PC-3 (cell line): ENCODE results near the gene RNASEH2B. TPM values are rescaled to one million over a fixed set of nuclear protein-coding genes. Genes with fewer than 3 reads are reported as not detected.

ENCODE experiments used
- ATAC-seq: fragments of 200-7000 bp; cut with Tn5 transposase; 2 replicates; pipeline ENCODE4 v1.9.1; 2020; ENCODE audit warnings: mild to moderate bottlenecking, moderate library complexity
- BruUV-seq: library from RNA; stranded (reverse); fragments of 400-500 nt; replicated peaks from 2 replicates; lab custom pipeline; 2021; lab: Mats Ljungman, UMichigan
- CTCF ChIA-PET: fragments of 300-600 bp; sonication (Branson Sonifier 250); formaldehyde crosslinking; loops from one replicate; lab custom pipeline; 2022; ENCODE audit warnings: antibody characterized with exemption; lab: Charles Lee
- POLR2A ChIA-PET: fragments of 300-600 bp; sonication (Branson Sonifier 250); formaldehyde crosslinking; loops from one replicate; lab custom pipeline; 2022; ENCODE audit warnings: antibody characterized with exemption; ENCODE audit not compliant: unreplicated experiment; lab: Charles Lee
- DNase-seq: peaks from one replicate; pipeline ENCODE4 v3.0.0-alpha.2; 2015
- H2AFZ ChIP-seq: fragments of 300-600 bp; sonication (generic); 2 replicates; pipeline ENCODE4 v1.6.0; 2016; ENCODE audit warnings: antibody characterized with exemption, low read length
- H3F3A ChIP-seq: fragments of 300-600 bp; sonication (generic); one replicate; pipeline ENCODE4 v1.6.0; 2017; ENCODE audit warnings: antibody characterized with exemption, low read length, control low read depth, mild to moderate bottlenecking; ENCODE audit not compliant: unreplicated experiment
- H3K27ac ChIP-seq: fragments of 300-600 bp; sonication (generic); 2 replicates; pipeline ENCODE4 v1.5.1; 2016; ENCODE audit warnings: mild to moderate bottlenecking, low read length
- H3K27me3 ChIP-seq: fragments of 300-600 bp; sonication (generic); 2 replicates; pipeline ENCODE4 v1.6.1; 2016; ENCODE audit warnings: low read length, mixed read lengths
- H3K36me3 ChIP-seq: fragments of 300-600 bp; sonication (generic); 2 replicates; pipeline ENCODE4 v1.6.1; 2016; ENCODE audit warnings: low read depth, mixed run types, low read length, mixed read lengths
- H3K4me1 ChIP-seq: fragments of 300-600 bp; sonication (generic); 2 replicates; pipeline ENCODE4 v1.5.1; 2016; ENCODE audit warnings: low read length; ENCODE audit not compliant: insufficient read depth
- H3K4me2 ChIP-seq: fragments of 300-600 bp; sonication (generic); 2 replicates; pipeline ENCODE4 v1.6.0; 2016; ENCODE audit warnings: low read length
- H3K4me3 ChIP-seq: fragments of 300-600 bp; sonication (generic); 2 replicates; pipeline ENCODE4 v1.5.1; 2016; ENCODE audit warnings: mild to moderate bottlenecking, low read length, mixed read lengths
- H3K79me2 ChIP-seq: fragments of 300-600 bp; sonication (generic); 2 replicates; pipeline ENCODE4 v1.6.1; 2017; ENCODE audit warnings: low read length, mixed read lengths
- H3K9ac ChIP-seq: fragments of 300-600 bp; sonication (generic); 2 replicates; pipeline ENCODE4 v1.6.0; 2016; ENCODE audit warnings: mild to moderate bottlenecking, low read length
- H3K9me2 ChIP-seq: fragments of 300-600 bp; sonication (generic); replicated peaks from 2 replicates; pipeline ENCODE4 v1.6.1; 2016; ENCODE audit warnings: mixed run types, low read length, mixed read lengths
- H3K9me3 ChIP-seq: fragments of 300-600 bp; sonication (generic); 2 replicates; pipeline ENCODE4 v1.6.1; 2016; ENCODE audit warnings: low read length, mixed read lengths
- H4K20me1 ChIP-seq: fragments of 300-600 bp; sonication (generic); 2 replicates; pipeline ENCODE4 v1.6.1; 2016; ENCODE audit warnings: low read length, mixed read lengths
- EZH2 ChIP-seq: fragments of 300-600 bp; sonication (generic); IDR thresholded peaks from one replicate; pipeline ENCODE4 v1.6.1; 2017; ENCODE audit warnings: antibody characterized with exemption, mild to moderate bottlenecking, low read length; ENCODE audit not compliant: unreplicated experiment
- EZH2phosphoT487 ChIP-seq: fragments of 300-600 bp; sonication (generic); IDR thresholded peaks from 2 replicates; pipeline ENCODE4 v1.6.1; 2018; ENCODE audit warnings: mild to moderate bottlenecking, antibody characterized with exemption, low read length, borderline replicate concordance
- intact Hi-C: fragments of 100-400 bp; cut with micrococcal nuclease; formaldehyde crosslinking; loops from 2 replicates; pipeline ENCODE4 v1.9.0; 2023
- total RNA-seq: library from RNA; depleted of rRNA; stranded (reverse); fragments of >200 nt; gene quantifications from 2 replicates; pipeline ENCODE4 v1.2.3, GENCODE V29; 2014
- TF ChIP-seq, protein P1 (sequence below): fragments of 300-600 bp; sonication (generic); conservative IDR thresholded peaks from 2 replicates; pipeline ENCODE4 v1.5.1; 2017; ENCODE audit warnings: antibody characterized with exemption, low read depth, mild to moderate bottlenecking, low read length

The RNASEH2B gene
- total RNA-seq, 1 experiment from 2014 or later, result 36.0 TPM

DNA sequence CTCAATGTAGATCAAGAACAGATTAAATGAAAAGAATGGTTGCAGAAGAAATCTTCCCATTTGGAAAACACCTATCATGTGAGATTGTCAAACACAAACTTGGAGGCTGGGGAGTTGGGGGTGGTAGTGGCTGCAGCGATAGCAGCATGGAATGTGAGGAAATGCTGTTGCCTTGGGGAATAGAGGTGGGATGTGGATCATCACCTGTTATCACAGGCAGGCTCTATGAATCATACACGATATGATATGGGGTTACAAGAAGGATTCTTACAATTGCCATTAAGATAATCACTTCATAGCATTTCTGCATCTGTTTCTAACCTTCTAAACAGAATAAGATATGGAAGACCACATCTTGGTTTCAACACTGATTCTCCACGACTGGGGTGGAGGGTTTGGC, 88.7 kb downstream of the RNASEH2B start:
- H3K4me1 ChIP-seq, result no peaks in the 10 kb centered on the region
- no peak overlapping the region for H3K9ac ChIP-seq
- H3K9me3 ChIP-seq, result no peaks in the 10 kb centered on the region
- no peak overlapping the region for H3K27ac ChIP-seq
- intact Hi-C loops, result no loop called here
- BruUV-seq, result no TSS peak
- no peaks in the 10 kb centered on the region for H4K20me1 ChIP-seq
- H3K79me2 ChIP-seq, result no peaks in the 10 kb centered on the region
- POLR2A ChIA-PET, result no interaction called here
- DNase-seq (no peak), ATAC-seq (no peak)
- H3K36me3 ChIP-seq, result no peaks in the 10 kb centered on the region
- H3K27me3 ChIP-seq, result no peaks in the 10 kb centered on the region
- H2AFZ ChIP-seq, result no peak overlapping the region
- no peak overlapping the region for H3K4me3 ChIP-seq
- CTCF ChIA-PET, result no interaction called here
- no peak overlapping the region for H3K4me2 ChIP-seq
- H3K9me2 ChIP-seq, result no peaks in the 10 kb centered on the region
- TF ChIP-seq, protein P1, sequence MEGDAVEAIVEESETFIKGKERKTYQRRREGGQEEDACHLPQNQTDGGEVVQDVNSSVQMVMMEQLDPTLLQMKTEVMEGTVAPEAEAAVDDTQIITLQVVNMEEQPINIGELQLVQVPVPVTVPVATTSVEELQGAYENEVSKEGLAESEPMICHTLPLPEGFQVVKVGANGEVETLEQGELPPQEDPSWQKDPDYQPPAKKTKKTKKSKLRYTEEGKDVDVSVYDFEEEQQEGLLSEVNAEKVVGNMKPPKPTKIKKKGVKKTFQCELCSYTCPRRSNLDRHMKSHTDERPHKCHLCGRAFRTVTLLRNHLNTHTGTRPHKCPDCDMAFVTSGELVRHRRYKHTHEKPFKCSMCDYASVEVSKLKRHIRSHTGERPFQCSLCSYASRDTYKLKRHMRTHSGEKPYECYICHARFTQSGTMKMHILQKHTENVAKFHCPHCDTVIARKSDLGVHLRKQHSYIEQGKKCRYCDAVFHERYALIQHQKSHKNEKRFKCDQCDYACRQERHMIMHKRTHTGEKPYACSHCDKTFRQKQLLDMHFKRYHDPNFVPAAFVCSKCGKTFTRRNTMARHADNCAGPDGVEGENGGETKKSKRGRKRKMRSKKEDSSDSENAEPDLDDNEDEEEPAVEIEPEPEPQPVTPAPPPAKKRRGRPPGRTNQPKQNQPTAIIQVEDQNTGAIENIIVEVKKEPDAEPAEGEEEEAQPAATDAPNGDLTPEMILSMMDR, result no peak
- TF ChIP-seq EZH2 (no peak), EZH2phosphoT487 (no peak)
- H3F3A ChIP-seq, result no peaks in the 10 kb centered on the region

- Histone ChIP-seq H3K9me2 (no peaks in the 10 kb centered on the region), H3K4me2 (no peak overlapping the region), H3K36me3 (no peaks in the 10 kb centered on the region), H2AFZ (no peak overlapping the region), H3K27me3 (no peaks in the 10 kb centered on the region), H3K9ac (no peak overlapping the region), H3K4me1 (no peaks in the 10 kb centered on the region), H3F3A (no peaks in the 10 kb centered on the region), H4K20me1 (no peaks in the 10 kb centered on the region), H3K9me3 (no peaks in the 10 kb centered on the region), H3K4me3 (no peak overlapping the region), H3K79me2 (no peaks in the 10 kb centered on the region), H3K27ac (no peak overlapping the region)
- BruUV-seq, result no TSS peak
- no peak for ATAC-seq
- intact Hi-C loops, result no loop called here
- TF ChIP-seq EZH2 (no peak), EZH2phosphoT487 (no peak)
- TF ChIP-seq, protein P1, result no peak
- ChIA-PET POLR2A (no interaction called here), CTCF (no interaction called here)
- DNase-seq, result no peak
These were observed 90.0 kb downstream of the RNASEH2B start for GRCh38 chr13:50999641-51000040.

- H3K79me2 ChIP-seq, result no peaks in the 10 kb centered on the region
- no peaks in the 10 kb centered on the region for H4K20me1 ChIP-seq
- TF ChIP-seq EZH2phosphoT487 (no peak), EZH2 (no peak)
- TF ChIP-seq, protein P1, result no peak
- no peak overlapping the region for H3K27ac ChIP-seq
- no peaks in the 10 kb centered on the region for H3K9me2 ChIP-seq
- no peak overlapping the region for H3K9ac ChIP-seq
- H3K4me1 ChIP-seq, result no peaks in the 10 kb centered on the region
- ChIA-PET CTCF (no interaction called here), POLR2A (no interaction called here)
- no peak overlapping the region for H3K4me2 ChIP-seq
- no peaks in the 10 kb centered on the region for H3K27me3 ChIP-seq
- no TSS peak for BruUV-seq
- H3F3A ChIP-seq, result no peaks in the 10 kb centered on the region
- H2AFZ ChIP-seq, result no peak overlapping the region
- ATAC-seq (no peak), DNase-seq (no peak)
- H3K4me3 ChIP-seq, result no peak overlapping the region
- H3K9me3 ChIP-seq, result no peaks in the 10 kb centered on the region
- H3K36me3 ChIP-seq, result no peaks in the 10 kb centered on the region
- intact Hi-C loops, result no loop called here
These were observed 90.5 kb downstream of the RNASEH2B start for GRCh38 chr13:51000061-51000460.
